Neuron (in vitro differentiated cells): ENCODE measurements around the gene KRT15.

Experiments used
- H2AFZ ChIP-seq: one replicate; pipeline ENCODE4 v1.6.1; 2013; ENCODE audit warnings: low read depth, mild to moderate bottlenecking, inconsistent platforms, low read length, moderate library complexity
- H3K27me3 ChIP-seq: one replicate; pipeline ENCODE4 v1.6.1; 2013; ENCODE audit warnings: low read length; ENCODE audit not compliant: insufficient read depth
- H3K36me3 ChIP-seq: one replicate; pipeline ENCODE4 v1.6.1; 2013; ENCODE audit warnings: low read length; ENCODE audit not compliant: insufficient read depth
- H3K4me1 ChIP-seq: one replicate; pipeline ENCODE4 v1.6.1; 2013; ENCODE audit warnings: low read length; ENCODE audit not compliant: insufficient read depth
- H3K4me3 ChIP-seq: 2 replicates; pipeline ENCODE4 v1.5.1; 2013; ENCODE audit warnings: mild to moderate bottlenecking, low read length, moderate library complexity
- H3K9me3 ChIP-seq: one replicate; pipeline ENCODE4 v1.6.1; 2013; ENCODE audit warnings: low read length

Gene KRT15

DNA sequence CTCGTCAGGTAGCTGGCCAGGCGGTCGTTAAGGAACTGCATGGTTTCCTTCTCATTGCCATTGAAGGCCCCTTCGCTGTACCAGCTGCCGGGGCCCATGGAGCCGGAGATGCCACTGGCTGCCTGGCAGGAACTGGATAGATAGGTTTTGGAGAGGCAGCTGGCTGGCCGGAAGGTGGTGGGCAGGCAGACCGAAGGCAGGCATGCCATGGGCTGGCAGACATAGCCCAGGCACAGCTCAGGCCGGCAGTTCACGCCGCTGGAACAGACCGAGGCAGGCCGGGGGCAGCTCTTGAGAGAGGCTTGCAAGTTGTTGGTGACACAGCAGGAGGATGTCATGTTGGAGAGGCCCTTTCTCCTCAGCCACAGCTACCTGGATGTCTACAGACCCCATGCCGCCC lies 51.7 kb downstream of the KRT15 start, which contains the start of gene KRT32:
Gene KRT32, minus strand, starts transcription at position 399 of the 400 bp plus-strand sequence. Its CDS starts 61 bp downstream, at position 338.
- peaks cover 3% of the 10 kb centered on the region for H3K27me3 ChIP-seq
- no peak within 1 kb of the TSS for H2AFZ ChIP-seq
- no peaks in the 10 kb centered on the region for H3K9me3 ChIP-seq
- no peak within 1 kb of the TSS for H3K4me3 ChIP-seq
- no peaks in the 10 kb centered on the region for H3K36me3 ChIP-seq
- H3K4me1 ChIP-seq, result no peaks in the 10 kb centered on the region

DNA sequence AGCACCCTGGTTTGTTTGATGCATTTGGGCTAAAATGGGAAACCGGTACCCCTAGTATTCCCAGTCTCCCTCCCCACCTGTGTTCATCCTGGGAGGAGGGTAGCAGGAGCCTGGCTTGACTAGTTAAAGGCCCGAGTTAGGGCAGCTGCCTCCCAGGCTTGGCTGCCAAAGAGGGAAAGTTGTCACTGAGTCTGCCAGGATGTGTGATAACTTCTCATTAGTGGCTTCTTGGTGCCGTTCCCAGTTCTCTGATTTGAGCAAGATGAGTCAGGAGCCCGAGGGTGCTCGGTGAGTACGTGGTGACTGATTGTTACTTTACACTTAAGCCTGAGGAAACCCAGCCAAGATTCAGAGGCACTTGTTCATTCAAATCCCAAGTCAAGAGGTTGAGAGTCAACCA lies 54.0 kb downstream of the KRT15 start:
- Histone ChIP-seq H2AFZ (no peak overlapping the region), H3K4me1 (no peaks in the 10 kb centered on the region), H3K27me3 (peaks cover 3% of the 10 kb centered on the region), H3K4me3 (no peak overlapping the region), H3K36me3 (no peaks in the 10 kb centered on the region), H3K9me3 (no peaks in the 10 kb centered on the region)

DNA sequence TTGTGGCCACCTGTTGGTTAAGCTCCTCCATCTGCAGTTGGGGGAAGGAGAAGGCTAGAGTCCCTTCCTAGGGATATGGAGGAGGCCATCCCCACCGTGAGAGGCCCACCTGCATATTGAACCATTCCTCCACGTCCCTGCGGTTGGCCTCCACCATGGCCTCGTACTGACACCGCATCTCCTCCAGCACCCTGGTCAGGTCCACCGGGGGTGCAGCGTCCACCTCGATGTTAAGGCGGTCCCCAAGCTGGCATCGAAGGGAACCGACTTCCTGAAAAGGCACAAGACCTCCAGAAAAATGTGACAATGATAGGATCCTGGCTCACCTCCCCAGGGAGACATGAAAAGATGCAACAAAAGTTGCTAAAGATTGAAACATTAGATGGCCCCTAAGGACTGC lies 54.5 kb downstream of the KRT15 start:
- Histone ChIP-seq H3K27me3 (peaks cover 3% of the 10 kb centered on the region), H3K9me3 (no peaks in the 10 kb centered on the region), H2AFZ (no peak overlapping the region), H3K4me1 (no peaks in the 10 kb centered on the region), H3K36me3 (no peaks in the 10 kb centered on the region), H3K4me3 (no peak overlapping the region)

DNA sequence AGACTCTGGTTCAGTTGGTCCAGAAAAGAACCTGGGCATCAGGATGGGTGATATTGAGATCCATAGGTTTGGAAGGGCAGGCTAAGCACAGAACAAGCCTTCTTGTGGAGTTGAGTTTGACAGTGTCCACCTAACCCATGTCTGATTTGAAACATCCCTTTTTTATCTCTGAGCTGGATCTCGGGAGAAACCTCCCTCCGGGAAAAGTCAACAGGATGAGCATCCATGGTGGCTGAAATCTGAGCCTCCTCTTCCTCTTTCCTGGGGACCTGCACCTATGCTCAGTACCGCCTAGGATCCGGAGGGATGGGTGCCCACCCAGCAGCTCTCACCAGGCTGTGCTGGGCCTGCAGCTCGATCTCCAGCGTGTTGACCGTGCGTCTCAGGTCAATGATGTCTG lies 54.9 kb downstream of the KRT15 start:
- Histone ChIP-seq H2AFZ (no peak overlapping the region), H3K4me1 (no peaks in the 10 kb centered on the region), H3K4me3 (no peak overlapping the region), H3K36me3 (no peaks in the 10 kb centered on the region), H3K27me3 (peaks cover 3% of the 10 kb centered on the region), H3K9me3 (no peaks in the 10 kb centered on the region)
